Inflammatory macrophage (primary cell): ENCODE measurements around the gene SLC29A4.
"Not testable (repeated sequence)": the region's sequence is repeated elsewhere in the genome, so short reads cannot be mapped to it uniquely, and the experiment has no call there.

Experiments used
- DNase-seq, 2 donors: peaks; one replicate each; pipeline ENCODE4 v3.0.0-alpha.2; 2020 to 2022

SLC29A4 gene

GRCh38 chr7:5274441-5274840 lies 8.3 kb upstream of the SLC29A4 start:
- no peak for DNase-seq

- not testable (repeated sequence) for DNase-seq
These were observed 7.7 kb upstream of the SLC29A4 start for GRCh38 chr7:5274985-5275431.

GRCh38 chr7:5275510-5275909 lies 7.2 kb upstream of the SLC29A4 start:
- DNase-seq: not testable (repeated sequence)

GRCh38 chr7:5276123-5276522 lies 6.6 kb upstream of the SLC29A4 start:
- not testable (repeated sequence) for DNase-seq

- DNase-seq: no peak
These were observed 6.1 kb upstream of the SLC29A4 start for GRCh38 chr7:5276611-5277010.

- DNase-seq: no peak
These were observed 4.0 kb upstream of the SLC29A4 start for GRCh38 chr7:5278766-5279165.

GRCh38 chr7:5279734-5280133 lies 3.0 kb upstream of the SLC29A4 start:
- no peak for DNase-seq

- DNase-seq: not testable (repeated sequence)
These were observed 894 bp upstream of the SLC29A4 start for GRCh38 chr7:5281598-5282500.

- no peak for DNase-seq
These were observed 919 bp downstream of the SLC29A4 start for GRCh38 chr7:5283421-5284303.

- DNase-seq: peak in 1 of 2 donors; percentile 25
These were observed 1.9 kb downstream of the SLC29A4 start for GRCh38 chr7:5284304-5285281.

GRCh38 chr7:5286933-5287332 lies 4.2 kb downstream of the SLC29A4 start:
- no peak for DNase-seq

- not testable (repeated sequence) for DNase-seq
These were observed 4.6 kb downstream of the SLC29A4 start for GRCh38 chr7:5287373-5287772.

GRCh38 chr7:5287802-5288201 lies 5.1 kb downstream of the SLC29A4 start:
- DNase-seq: no peak

GRCh38 chr7:5288560-5288959 lies 5.8 kb downstream of the SLC29A4 start:
- DNase-seq: not testable (repeated sequence)

GRCh38 chr7:5289355-5289754 lies 6.6 kb downstream of the SLC29A4 start:
- no peak for DNase-seq

GRCh38 chr7:5291301-5291700 lies 8.6 kb downstream of the SLC29A4 start:
- DNase-seq: no peak

- DNase-seq: not testable (repeated sequence)
These were observed 9.1 kb downstream of the SLC29A4 start for GRCh38 chr7:5291711-5292335.

GRCh38 chr7:5294169-5294987 lies 11.6 kb downstream of the SLC29A4 start:
- DNase-seq: no peak

- DNase-seq: no peak
These were observed 12.6 kb downstream of the SLC29A4 start for GRCh38 chr7:5295039-5296014.
